ENCODE results near the gene ABCA2.

Gene ABCA2

DNA sequence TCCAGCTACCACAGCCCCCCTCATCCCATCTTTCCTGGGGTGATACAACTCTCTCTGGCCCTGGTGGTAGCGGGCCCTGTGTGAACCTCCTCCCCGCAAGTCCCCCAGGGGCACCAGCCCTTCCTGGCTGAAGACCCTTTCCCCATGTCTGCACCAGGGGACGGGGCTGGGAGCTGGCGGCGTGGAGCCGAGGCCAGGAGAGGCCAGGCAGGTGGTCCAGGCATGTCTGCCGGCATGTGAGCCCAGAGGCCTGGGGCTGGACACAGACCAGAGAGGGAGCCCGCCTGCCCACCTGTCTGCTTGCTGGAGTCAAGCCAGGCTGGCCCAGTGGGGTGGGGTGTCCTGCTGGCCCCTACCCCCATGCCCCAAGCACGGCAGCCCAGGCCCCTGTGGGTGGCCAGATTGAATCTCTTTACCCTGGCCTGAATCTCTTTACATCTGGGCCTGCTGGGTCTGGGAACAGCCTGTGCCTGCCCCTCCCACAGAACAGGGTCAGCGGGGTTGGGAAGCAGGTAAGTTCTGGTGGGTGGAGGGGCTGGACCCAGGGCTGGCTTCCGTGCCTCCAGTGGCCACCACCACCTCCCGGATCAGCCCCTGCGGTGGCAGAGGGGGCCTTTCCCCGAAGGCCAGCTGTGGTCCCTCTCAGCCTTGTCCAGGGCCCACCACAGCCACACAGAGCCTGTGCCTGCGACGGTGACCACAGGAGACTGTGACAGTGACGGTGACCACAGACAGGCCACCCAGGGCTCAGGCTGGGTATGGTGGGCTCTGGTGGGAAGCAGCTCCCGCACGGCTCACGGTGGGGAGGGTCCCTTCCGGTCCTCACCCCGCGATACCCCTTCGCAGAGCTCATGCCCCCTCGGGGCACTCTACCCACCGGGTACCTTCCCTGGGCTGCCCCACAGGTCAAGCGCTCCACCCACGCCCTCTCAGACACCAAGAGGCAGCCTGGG, 68.9 kb downstream of the ABCA2 start:
- TF ChIP-seq, protein P1, sequence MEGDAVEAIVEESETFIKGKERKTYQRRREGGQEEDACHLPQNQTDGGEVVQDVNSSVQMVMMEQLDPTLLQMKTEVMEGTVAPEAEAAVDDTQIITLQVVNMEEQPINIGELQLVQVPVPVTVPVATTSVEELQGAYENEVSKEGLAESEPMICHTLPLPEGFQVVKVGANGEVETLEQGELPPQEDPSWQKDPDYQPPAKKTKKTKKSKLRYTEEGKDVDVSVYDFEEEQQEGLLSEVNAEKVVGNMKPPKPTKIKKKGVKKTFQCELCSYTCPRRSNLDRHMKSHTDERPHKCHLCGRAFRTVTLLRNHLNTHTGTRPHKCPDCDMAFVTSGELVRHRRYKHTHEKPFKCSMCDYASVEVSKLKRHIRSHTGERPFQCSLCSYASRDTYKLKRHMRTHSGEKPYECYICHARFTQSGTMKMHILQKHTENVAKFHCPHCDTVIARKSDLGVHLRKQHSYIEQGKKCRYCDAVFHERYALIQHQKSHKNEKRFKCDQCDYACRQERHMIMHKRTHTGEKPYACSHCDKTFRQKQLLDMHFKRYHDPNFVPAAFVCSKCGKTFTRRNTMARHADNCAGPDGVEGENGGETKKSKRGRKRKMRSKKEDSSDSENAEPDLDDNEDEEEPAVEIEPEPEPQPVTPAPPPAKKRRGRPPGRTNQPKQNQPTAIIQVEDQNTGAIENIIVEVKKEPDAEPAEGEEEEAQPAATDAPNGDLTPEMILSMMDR (IDR thresholded peaks at IDR 0.05; ENCODE audit: low read length): no peak
- TF ChIP-seq EZH2 (IDR thresholded peaks at IDR 0.05; ENCODE audit: borderline replicate concordance, low read length): no peak
- H2AFZ ChIP-seq (ENCODE audit: low read length): no peak overlapping the region
- no peaks in the 10 kb centered on the region for H3K9me3 ChIP-seq (ENCODE audit: low read length)
- no peaks in the 10 kb centered on the region for H4K20me1 ChIP-seq (ENCODE audit: insufficient read depth, low read length)
- H3K4me3 ChIP-seq (ENCODE audit: low read depth, low read length, poor library complexity, severe bottlenecking): no peak overlapping the region
- H3K27me3 ChIP-seq (ENCODE audit: insufficient read depth, low read length): peaks cover 30% of the 10 kb centered on the region; the same call in 1 of the 2 replicates
- no peak overlapping the region for H3K9ac ChIP-seq (ENCODE audit: low read length)
- H3K4me2 ChIP-seq (ENCODE audit: low read length): no peak overlapping the region
- no peaks in the 10 kb centered on the region for H3K9me2 ChIP-seq (ENCODE audit: low read depth, low read length)
- no peak overlapping the region for H3K27ac ChIP-seq (ENCODE audit: low read depth, low read length, poor library complexity, severe bottlenecking)
- H3K36me3 ChIP-seq (ENCODE audit: insufficient read depth, low read length): no peaks in the 10 kb centered on the region
- no peaks in the 10 kb centered on the region for H3K4me1 ChIP-seq (ENCODE audit: insufficient read depth, low read length, severe bottlenecking)
- no peaks in the 10 kb centered on the region for H3K79me2 ChIP-seq (ENCODE audit: insufficient read depth, low read length)
- no peaks in the 10 kb centered on the region for H3F3A ChIP-seq (ENCODE audit: insufficient read depth, low read length)

- no peak for TF ChIP-seq EZH2 (IDR thresholded peaks at IDR 0.05; ENCODE audit: borderline replicate concordance, low read length)
- TF ChIP-seq, protein P1 (IDR thresholded peaks at IDR 0.05; ENCODE audit: low read length): no peak
- no peak overlapping the region for H3K4me2 ChIP-seq (ENCODE audit: low read length)
- no peaks in the 10 kb centered on the region for H3K4me1 ChIP-seq (ENCODE audit: insufficient read depth, low read length, severe bottlenecking)
- H4K20me1 ChIP-seq (ENCODE audit: insufficient read depth, low read length): no peaks in the 10 kb centered on the region
- H3K9ac ChIP-seq (ENCODE audit: low read length): no peak overlapping the region
- no peaks in the 10 kb centered on the region for H3K79me2 ChIP-seq (ENCODE audit: insufficient read depth, low read length)
- no peaks in the 10 kb centered on the region for H3K36me3 ChIP-seq (ENCODE audit: insufficient read depth, low read length)
- no peak overlapping the region for H3K4me3 ChIP-seq (ENCODE audit: low read depth, low read length, poor library complexity, severe bottlenecking)
- H3F3A ChIP-seq (ENCODE audit: insufficient read depth, low read length): no peaks in the 10 kb centered on the region
- no peaks in the 10 kb centered on the region for H3K9me2 ChIP-seq (ENCODE audit: low read depth, low read length)
- H3K27me3 ChIP-seq (ENCODE audit: insufficient read depth, low read length): peaks cover 29% of the 10 kb centered on the region; the same call in 1 of the 2 replicates
- H2AFZ ChIP-seq (ENCODE audit: low read length): no peak overlapping the region
- no peak overlapping the region for H3K27ac ChIP-seq (ENCODE audit: low read depth, low read length, poor library complexity, severe bottlenecking)
- no peaks in the 10 kb centered on the region for H3K9me3 ChIP-seq (ENCODE audit: low read length)
Observed at GRCh38 chr9:136958473-136958872, 69.6 kb downstream of the ABCA2 start.

GRCh38 chr9:136957901-136958300, 70.1 kb downstream of the ABCA2 start:
- H3K9me3 ChIP-seq (ENCODE audit: low read length): no peaks in the 10 kb centered on the region
- no peak overlapping the region for H3K9ac ChIP-seq (ENCODE audit: low read length)
- H3K27me3 ChIP-seq (ENCODE audit: insufficient read depth, low read length): peaks cover 29% of the 10 kb centered on the region; the same call in 1 of the 2 replicates
- H3K27ac ChIP-seq (ENCODE audit: low read depth, low read length, poor library complexity, severe bottlenecking): no peak overlapping the region
- no peaks in the 10 kb centered on the region for H3K9me2 ChIP-seq (ENCODE audit: low read depth, low read length)
- H3K36me3 ChIP-seq (ENCODE audit: insufficient read depth, low read length): no peaks in the 10 kb centered on the region
- TF ChIP-seq, protein P1 (IDR thresholded peaks at IDR 0.05; ENCODE audit: low read length): no peak
- TF ChIP-seq EZH2 (IDR thresholded peaks at IDR 0.05; ENCODE audit: borderline replicate concordance, low read length): no peak
- no peaks in the 10 kb centered on the region for H3F3A ChIP-seq (ENCODE audit: insufficient read depth, low read length)
- no peaks in the 10 kb centered on the region for H4K20me1 ChIP-seq (ENCODE audit: insufficient read depth, low read length)
- no peaks in the 10 kb centered on the region for H3K79me2 ChIP-seq (ENCODE audit: insufficient read depth, low read length)
- no peak overlapping the region for H2AFZ ChIP-seq (ENCODE audit: low read length)
- no peak overlapping the region for H3K4me3 ChIP-seq (ENCODE audit: low read depth, low read length, poor library complexity, severe bottlenecking)
- no peaks in the 10 kb centered on the region for H3K4me1 ChIP-seq (ENCODE audit: insufficient read depth, low read length, severe bottlenecking)
- H3K4me2 ChIP-seq (ENCODE audit: low read length): no peak overlapping the region
